ENCODE data around the gene DSG3. TPM values are rescaled to one million over a fixed set of nuclear protein-coding genes. Genes with fewer than 3 reads are reported as not detected.

DSG3 gene, protein sequence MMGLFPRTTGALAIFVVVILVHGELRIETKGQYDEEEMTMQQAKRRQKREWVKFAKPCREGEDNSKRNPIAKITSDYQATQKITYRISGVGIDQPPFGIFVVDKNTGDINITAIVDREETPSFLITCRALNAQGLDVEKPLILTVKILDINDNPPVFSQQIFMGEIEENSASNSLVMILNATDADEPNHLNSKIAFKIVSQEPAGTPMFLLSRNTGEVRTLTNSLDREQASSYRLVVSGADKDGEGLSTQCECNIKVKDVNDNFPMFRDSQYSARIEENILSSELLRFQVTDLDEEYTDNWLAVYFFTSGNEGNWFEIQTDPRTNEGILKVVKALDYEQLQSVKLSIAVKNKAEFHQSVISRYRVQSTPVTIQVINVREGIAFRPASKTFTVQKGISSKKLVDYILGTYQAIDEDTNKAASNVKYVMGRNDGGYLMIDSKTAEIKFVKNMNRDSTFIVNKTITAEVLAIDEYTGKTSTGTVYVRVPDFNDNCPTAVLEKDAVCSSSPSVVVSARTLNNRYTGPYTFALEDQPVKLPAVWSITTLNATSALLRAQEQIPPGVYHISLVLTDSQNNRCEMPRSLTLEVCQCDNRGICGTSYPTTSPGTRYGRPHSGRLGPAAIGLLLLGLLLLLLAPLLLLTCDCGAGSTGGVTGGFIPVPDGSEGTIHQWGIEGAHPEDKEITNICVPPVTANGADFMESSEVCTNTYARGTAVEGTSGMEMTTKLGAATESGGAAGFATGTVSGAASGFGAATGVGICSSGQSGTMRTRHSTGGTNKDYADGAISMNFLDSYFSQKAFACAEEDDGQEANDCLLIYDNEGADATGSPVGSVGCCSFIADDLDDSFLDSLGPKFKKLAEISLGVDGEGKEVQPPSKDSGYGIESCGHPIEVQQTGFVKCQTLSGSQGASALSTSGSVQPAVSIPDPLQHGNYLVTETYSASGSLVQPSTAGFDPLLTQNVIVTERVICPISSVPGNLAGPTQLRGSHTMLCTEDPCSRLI
- not detected for total RNA-seq
- long read RNA-seq, donor 1: 0 reads
- long read RNA-seq, donor 2: 0 reads

GRCh38 chr18:31447530-31448191, at the start of gene DSG3:
DSG3 (plus strand) TSS chr18:31447741; CDS start chr18:31447878, 137 bp downstream.
- no peak for DNase-seq (ENCODE audit: low spot score)
- intact Hi-C loops (cut with DNase I): no loop called here

GRCh38 chr18:31398191-31398590, 49.4 kb upstream of the DSG3 start:
- no peak for DNase-seq (ENCODE audit: low spot score)
- intact Hi-C loops (cut with DNase I): no loop called here

DNA sequence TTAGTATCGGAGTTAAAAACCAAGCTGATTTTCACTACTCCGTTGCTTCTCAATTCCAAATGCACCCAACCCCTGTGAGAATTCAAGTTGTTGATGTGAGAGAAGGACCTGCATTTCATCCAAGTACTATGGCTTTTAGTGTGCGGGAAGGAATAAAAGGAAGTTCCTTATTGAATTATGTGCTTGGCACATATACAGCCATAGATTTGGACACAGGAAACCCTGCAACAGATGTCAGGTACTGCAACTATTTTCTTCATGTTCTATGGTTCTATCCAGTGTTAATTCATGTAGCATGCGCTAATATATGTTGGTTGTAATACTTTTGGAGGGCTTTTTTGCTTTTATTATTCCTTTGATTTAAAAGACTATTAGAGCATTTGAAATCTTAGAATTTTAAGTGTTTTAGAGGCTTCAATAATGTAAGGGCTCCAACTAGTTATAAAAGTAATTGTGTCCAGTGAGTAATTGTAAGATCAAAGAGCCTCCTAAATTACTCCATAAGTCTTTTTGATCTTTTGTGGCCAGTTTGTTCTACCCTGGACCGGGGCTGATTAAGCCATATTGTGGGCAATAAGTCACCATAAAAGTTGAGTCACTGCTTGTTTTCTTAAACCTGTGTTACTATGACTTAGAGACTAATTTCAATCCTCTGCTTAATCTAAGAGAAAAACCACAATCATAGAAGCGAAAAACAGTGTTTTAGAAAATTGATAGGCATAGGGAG, 48.1 kb upstream of the DSG3 start:
- intact Hi-C loops (cut with DNase I): no loop called here
- DNase-seq (ENCODE audit: low spot score): no peak

- intact Hi-C loops (cut with DNase I): no loop called here
- no peak for DNase-seq (ENCODE audit: low spot score)
Measured at GRCh38 chr18:31401156-31402025, 46.1 kb upstream of the DSG3 start.

DNA sequence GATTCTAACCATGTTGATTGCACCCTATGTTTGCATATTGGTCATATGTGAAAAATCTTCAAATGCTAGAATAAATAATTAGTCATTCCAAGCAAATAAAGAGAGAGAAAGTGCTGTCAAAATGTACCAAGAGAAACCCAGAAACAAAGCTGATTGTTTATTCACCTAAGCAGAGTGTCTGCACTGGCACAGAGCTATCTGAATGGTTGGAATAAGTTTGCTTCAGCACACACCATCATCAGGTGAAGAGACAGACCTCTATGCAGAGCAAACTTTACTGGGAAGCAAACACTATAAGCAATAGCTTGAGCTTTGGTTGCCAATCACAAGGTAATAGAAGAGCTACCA, 45.5 kb upstream of the DSG3 start:
- no peak for DNase-seq (ENCODE audit: low spot score)

DNA sequence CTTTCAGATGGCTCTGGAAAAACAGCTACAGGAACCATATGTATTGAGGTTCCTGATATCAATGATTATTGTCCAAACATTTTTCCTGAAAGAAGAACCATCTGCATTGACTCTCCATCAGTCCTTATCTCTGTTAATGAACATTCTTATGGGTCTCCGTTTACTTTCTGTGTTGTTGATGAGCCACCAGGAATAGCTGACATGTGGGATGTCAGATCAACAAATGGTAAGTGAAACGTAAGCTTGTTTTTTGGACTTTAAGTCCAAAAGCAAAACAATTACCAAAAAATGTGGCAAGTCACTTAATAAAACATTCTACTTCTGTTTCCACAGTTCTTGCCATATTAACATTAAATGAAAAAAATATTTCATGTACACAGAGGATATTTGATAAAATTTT, 44.1 kb upstream of the DSG3 start:
- intact Hi-C loops (cut with DNase I): no loop called here

More for the DNA sequence above, 45.5 kb upstream of the DSG3 start:
- intact Hi-C loops (cut with DNase I): no loop called here

GRCh38 chr18:31407649-31408048, 39.9 kb upstream of the DSG3 start:
- DNase-seq (ENCODE audit: low spot score): no peak
- intact Hi-C loops (cut with DNase I): no loop called here

More for the DNA sequence above, 44.1 kb upstream of the DSG3 start:
- no peak for DNase-seq (ENCODE audit: low spot score)

DNA sequence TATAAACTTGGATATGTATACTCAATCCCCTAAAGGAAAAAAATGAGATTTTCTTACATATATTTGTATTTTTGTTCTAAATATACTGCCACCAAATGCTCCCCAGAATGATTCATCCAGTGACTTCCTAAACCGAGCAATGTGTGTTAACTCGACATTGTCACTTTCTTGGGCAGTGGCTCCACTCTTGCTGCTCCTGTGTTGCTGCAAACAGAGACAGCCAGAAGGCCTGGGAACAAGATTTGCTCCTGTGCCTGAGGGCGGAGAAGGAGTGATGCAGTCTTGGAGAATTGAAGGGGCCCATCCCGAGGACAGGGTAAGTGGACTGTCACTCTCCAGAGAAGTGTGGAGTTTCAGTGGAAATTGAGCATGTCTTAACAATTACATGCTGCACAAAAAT, 38.3 kb upstream of the DSG3 start:
- no peak for DNase-seq (ENCODE audit: low spot score)
- intact Hi-C loops (cut with DNase I): no loop called here

- intact Hi-C loops (cut with DNase I): no loop called here
- DNase-seq (ENCODE audit: low spot score): no peak
Measured at GRCh38 chr18:31410716-31411483, 36.6 kb upstream of the DSG3 start.

- intact Hi-C loops (cut with DNase I): no loop called here
- DNase-seq (ENCODE audit: low spot score): no peak
Measured at GRCh38 chr18:31413137-31413536, 34.4 kb upstream of the DSG3 start.

- intact Hi-C loops (cut with DNase I): no loop called here
- DNase-seq (ENCODE audit: low spot score): no peak
Measured at GRCh38 chr18:31417850-31418249, 29.7 kb upstream of the DSG3 start.

GRCh38 chr18:31419457-31419932, 28.0 kb upstream of the DSG3 start:
- DNase-seq (ENCODE audit: low spot score): no peak
- intact Hi-C loops (cut with DNase I): no loop called here

- no peak for DNase-seq (ENCODE audit: low spot score)
- intact Hi-C loops (cut with DNase I): no loop called here
Measured at GRCh38 chr18:31420032-31420431, 27.5 kb upstream of the DSG3 start.

DNA sequence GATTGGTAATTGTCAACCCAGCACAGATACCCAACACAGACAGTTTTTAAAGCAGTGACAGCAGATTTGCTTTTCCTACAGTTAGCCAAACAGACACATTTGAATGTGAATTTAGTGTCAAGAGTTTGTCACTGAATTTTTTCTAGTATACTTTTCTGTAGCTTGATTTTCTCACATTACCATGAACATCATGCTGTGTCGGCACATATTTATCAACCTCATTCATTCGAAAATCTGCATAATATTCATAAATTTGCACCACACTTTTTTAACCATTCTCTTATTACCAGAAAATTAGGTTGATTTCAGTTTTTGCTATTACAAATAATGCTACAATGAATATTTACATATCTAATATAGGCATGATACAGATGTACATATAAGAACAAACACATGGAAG, 27.0 kb upstream of the DSG3 start:
- intact Hi-C loops (cut with DNase I): no loop called here
- no peak for DNase-seq (ENCODE audit: low spot score)

DNA sequence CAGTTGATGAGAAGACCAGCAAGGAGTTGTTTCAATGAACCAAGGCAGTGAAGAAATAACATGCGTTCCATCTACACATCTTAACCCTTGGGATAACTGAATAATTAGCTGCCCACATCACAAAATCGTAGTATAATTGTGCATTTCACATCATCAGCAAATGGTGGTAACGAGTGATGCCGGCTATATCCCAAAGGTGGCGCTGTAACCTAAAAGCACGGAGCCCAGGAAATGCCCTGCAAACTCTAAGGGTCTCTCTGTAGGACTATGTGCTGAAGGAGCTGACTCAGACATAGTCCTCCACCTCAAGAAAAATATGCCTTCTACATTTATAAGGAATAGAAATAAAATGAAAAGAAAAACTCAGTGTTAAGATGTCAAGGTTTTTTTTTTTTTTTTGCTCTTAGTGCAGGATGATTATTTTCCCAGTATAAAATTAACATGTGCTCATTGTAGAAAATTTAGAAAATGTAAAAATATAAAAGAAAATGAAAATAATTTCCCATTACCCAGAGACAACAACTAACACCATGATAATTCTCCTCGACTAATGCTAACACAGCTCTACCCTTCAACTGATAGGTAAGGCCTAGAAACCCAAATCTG, 23.1 kb upstream of the DSG3 start:
- no peak for DNase-seq (ENCODE audit: low spot score)
- intact Hi-C loops (cut with DNase I): no loop called here

- no peak for DNase-seq (ENCODE audit: low spot score)
- intact Hi-C loops (cut with DNase I): no loop called here
Measured at GRCh38 chr18:31426021-31426420, 21.5 kb upstream of the DSG3 start.

DNA sequence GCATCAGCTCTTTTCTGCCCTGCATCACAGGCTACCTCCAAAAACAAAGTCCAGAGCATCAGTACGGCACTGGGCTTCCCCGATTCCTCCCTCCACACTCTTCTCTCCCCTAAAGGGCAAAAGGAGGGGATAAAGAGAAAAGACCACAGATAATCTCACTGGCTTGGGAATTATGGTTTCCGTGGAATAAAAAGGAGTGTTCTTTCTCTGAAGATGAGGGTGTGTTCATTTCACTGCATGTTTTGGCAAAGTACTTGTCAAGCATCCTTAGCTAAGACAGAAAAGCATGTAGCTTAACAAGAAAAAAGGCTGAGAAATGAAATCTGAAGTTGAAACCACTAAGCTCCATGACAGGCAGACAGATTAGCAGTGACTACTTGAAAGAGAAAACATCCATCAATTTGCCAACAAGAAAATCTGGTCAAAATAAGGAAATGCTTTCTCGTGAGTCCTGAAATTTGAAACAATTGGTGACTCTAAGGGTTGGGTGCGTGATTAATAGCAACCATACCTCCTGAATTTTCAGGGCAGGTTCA, 20.6 kb upstream of the DSG3 start:
- intact Hi-C loops (cut with DNase I): no loop called here
- DNase-seq (ENCODE audit: low spot score): no peak

All from posterior vena cava (tissue), 2 donors.